Measurements from ENCODE around the gene CREG1. TPM values are rescaled to one million over a fixed set of nuclear protein-coding genes. Genes with fewer than 3 reads are reported as not detected.

The CREG1 gene
- polyA plus RNA-seq, 2 of the 4 experiments (the other 2 are of a cell fraction) = 70.2 to 129 TPM

GRCh38 chr1:167575649-167576048 lies 22.1 kb upstream of the CREG1 start:
- DNase-seq (ENCODE audit: low read depth in 1 of 2, low spot score in 1 of 2) (no peak), ATAC-seq (no peak), FAIRE-seq (no peak)
- CTCF ChIA-PET = interaction anchor here (1.0 to 1.1 kb wide), 3 partner anchors 11 to 35 kb away, joined by 3 to 6 read pairs (median 4); no protein-coding TSS in a partner anchor
- WGBS (ENCODE audit: missing lambda C conversion rate) = 37% methylated on average over 13 of the region's 13 CpGs
- H3K4me3 ChIP-seq = no peak overlapping the region
- POLR2A ChIA-PET = no interaction called here
- TF ChIP-seq POLR2A (IDR thresholded peaks at IDR 0.05; ENCODE audit: low read length) (no peak), SREBF2 (IDR thresholded peaks at IDR 0.05) (no peak), NFE2L2 (conservative IDR thresholded peaks at IDR 0.05; ENCODE audit: low read length) (no peak), REST (IDR thresholded peaks at IDR 0.05) (no peak), ATOH8 (CRISPR knock-in tag; IDR thresholded peaks at IDR 0.05; ENCODE audit: low read depth) (no peak), E2F6 (IDR thresholded peaks at IDR 0.05; ENCODE audit: borderline replicate concordance, low read depth) (no peak), EHF (CRISPR knock-in tag; IDR thresholded peaks at IDR 0.05) (no peak), MAZ (IDR thresholded peaks at IDR 0.05; ENCODE audit: borderline replicate concordance, low read depth, low read length) (no peak), TFCP2L1 (CRISPR knock-in tag; IDR thresholded peaks at IDR 0.05) (no peak), FOXS1 (CRISPR knock-in tag; IDR thresholded peaks at IDR 0.05) (no peak), MAFK (IDR thresholded peaks at IDR 0.05; ENCODE audit: partially characterized antibody) (no peak), HOXB5 (CRISPR knock-in tag; IDR thresholded peaks at IDR 0.05) (no peak), BHLHE40 (IDR thresholded peaks at IDR 0.05; ENCODE audit: low read depth, low read length) (no peak), NR3C1 (IDR thresholded peaks at IDR 0.05) (no peak), ESRRA (IDR thresholded peaks at IDR 0.05; ENCODE audit: borderline replicate concordance, low read length) (no peak), HOXB13 (CRISPR knock-in tag; IDR thresholded peaks at IDR 0.05; ENCODE audit: low read depth) (no peak)
- H3K4me1 ChIP-seq = no peaks in the 10 kb centered on the region
- no peak overlapping the region for H3K27ac ChIP-seq
- no peak overlapping the region for H3K4me2 ChIP-seq
- H3K9me3 ChIP-seq = peaks cover 7% of the 10 kb centered on the region; the same call in 1 of the 3 replicates

GRCh38 chr1:167573035-167573434 lies 19.5 kb upstream of the CREG1 start:
- FAIRE-seq = no peak

More at GRCh38 chr1:167573035-167573434, 19.5 kb upstream of the CREG1 start:
- CTCF ChIA-PET = interaction anchor here (1.5 to 1.6 kb wide), 2 partner anchors 39 to 114 kb away, joined by 3 to 6 read pairs; no protein-coding TSS in a partner anchor
- Histone ChIP-seq H3K4me2 (no peak overlapping the region), H3K4me3 (no peak overlapping the region), H3K4me1 (no peaks in the 10 kb centered on the region), H3K27ac (no peak overlapping the region), H3K9me3 (peaks cover 7% of the 10 kb centered on the region; the same call in 1 of the 3 replicates)
- WGBS (ENCODE audit: missing lambda C conversion rate) = 14% methylated on average over 2 of the region's 2 CpGs
- no peak for TF ChIP-seq JUNB (IDR thresholded peaks at IDR 0.05)
- TF ChIP-seq BHLHE40 (IDR thresholded peaks at IDR 0.05; ENCODE audit: low read depth, low read length) = no peak
- no peak for TF ChIP-seq RARB (CRISPR knock-in tag; IDR thresholded peaks at IDR 0.05)
- TF ChIP-seq PBX3 (IDR thresholded peaks at IDR 0.05) = no peak
- no peak for TF ChIP-seq HMGXB4 (CRISPR knock-in tag; IDR thresholded peaks at IDR 0.05; ENCODE audit: borderline replicate concordance)
- no peak for TF ChIP-seq ATOH8 (CRISPR knock-in tag; IDR thresholded peaks at IDR 0.05; ENCODE audit: low read depth)
- TF ChIP-seq NPAS2 (CRISPR knock-in tag; IDR thresholded peaks at IDR 0.05; ENCODE audit: borderline replicate concordance) = no peak
- no peak for TF ChIP-seq MYC (IDR thresholded peaks at IDR 0.05; ENCODE audit: borderline replicate concordance, low read length)
- TF ChIP-seq JUN (IDR thresholded peaks at IDR 0.05) = no peak
- no peak for TF ChIP-seq TFCP2L1 (CRISPR knock-in tag; IDR thresholded peaks at IDR 0.05)
- TF ChIP-seq EHMT2 (IDR thresholded peaks at IDR 0.05; ENCODE audit: low read depth) = no peak
- TF ChIP-seq CEBPB (IDR thresholded peaks at IDR 0.05) = no peak
- TF ChIP-seq ESRRA (IDR thresholded peaks at IDR 0.05; ENCODE audit: borderline replicate concordance, low read length) = no peak
- ATAC-seq = no peak
- POLR2A ChIA-PET = no interaction called here
- no peak for DNase-seq (ENCODE audit: low read depth in 1 of 2, low spot score in 1 of 2)

Data from A549 (cell line).